Fibroblast of lung (primary cell): ENCODE results near the gene CNR2. TPM values are rescaled to one million over a fixed set of nuclear protein-coding genes. Genes with fewer than 3 reads are reported as not detected.
"Not testable (repeated sequence)": the region's sequence is repeated elsewhere in the genome, so short reads cannot be mapped to it uniquely, and the experiment has no call there.

Experiments used
- DNase-seq, 2 donors: peaks; one replicate each; pipeline versions ENCODE4 v3.0.0 to v3.0.0-alpha.2; 2010; ENCODE audit warnings: low read depth in 2 of 2
- H2AFZ ChIP-seq: 2 replicates; pipeline ENCODE4 v1.5.1; 2012; ENCODE audit warnings: low read length, control low read depth, inconsistent platforms
- H3K27ac ChIP-seq: 2 replicates; pipeline ENCODE4 v1.5.1; 2011; ENCODE audit warnings: low read length, control low read depth; ENCODE audit not compliant: insufficient read depth
- H3K27me3 ChIP-seq: 2 replicates; pipeline ENCODE4 v1.5.1; 2011; ENCODE audit warnings: mild to moderate bottlenecking, low read length; ENCODE audit not compliant: control insufficient read depth, insufficient read depth
- H3K36me3 ChIP-seq: 2 replicates; pipeline ENCODE4 v1.5.1; 2011; ENCODE audit warnings: low read length; ENCODE audit not compliant: control insufficient read depth, insufficient read depth
- H3K4me1 ChIP-seq: 2 replicates; pipeline ENCODE4 v1.5.1; 2011; ENCODE audit warnings: low read length; ENCODE audit not compliant: control insufficient read depth, insufficient read depth; ENCODE audit errors: extremely low read depth
- H3K4me2 ChIP-seq: 2 replicates; pipeline ENCODE4 v1.5.1; 2011; ENCODE audit warnings: low read length, control low read depth; ENCODE audit not compliant: insufficient read depth; ENCODE audit errors: extremely low read depth
- H3K4me3 ChIP-seq, 4 experiments: fragments of 200-600 bp in 1 of 4; sonication (generic) in 1 of 4; replicated peaks in 1 of 4; 2 replicates each; pipeline ENCODE4 v1.5.1; 2011 to 2016; ENCODE audit warnings: low read length in 4 of 4, low read depth in 3 of 4, mild to moderate bottlenecking in 3 of 4, control low read depth in 2 of 4, inconsistent platforms in 1 of 4, mixed read lengths in 1 of 4; ENCODE audit not compliant: insufficient read depth in 1 of 4; ENCODE audit errors: control extremely low read depth in 1 of 4
- H3K79me2 ChIP-seq: 2 replicates; pipeline ENCODE4 v1.5.1; 2012; ENCODE audit warnings: mild to moderate bottlenecking, low read length, inconsistent platforms; ENCODE audit not compliant: control insufficient read depth, insufficient read depth
- H3K9ac ChIP-seq: 2 replicates; pipeline ENCODE4 v1.5.1; 2011; ENCODE audit warnings: mild to moderate bottlenecking, low read length, control low read depth; ENCODE audit not compliant: insufficient read depth
- H3K9me3 ChIP-seq: 2 replicates; pipeline ENCODE4 v1.5.1; 2012; ENCODE audit warnings: low read depth, low read length; ENCODE audit not compliant: control insufficient read depth, insufficient read depth
- H4K20me1 ChIP-seq: 2 replicates; pipeline ENCODE4 v1.5.1; 2011; ENCODE audit warnings: low read length; ENCODE audit not compliant: control insufficient read depth, insufficient read depth; ENCODE audit errors: extremely low read depth
- EZH2 ChIP-seq: IDR thresholded peaks from 2 replicates; pipeline ENCODE4 v1.5.1; 2012; ENCODE audit warnings: low read length, control low read depth, mild to moderate bottlenecking; ENCODE audit errors: missing control alignments
- polyA plus RNA-seq, 2 donors: library from polyadenylated mRNA; depleted of rRNA in 1 of 2; stranded (reverse) in 1 of 2; unstranded in 1 of 2; fragments of >200 nt; gene quantifications; 2 replicates each; pipeline ENCODE4 v1.2.1, GENCODE V29; 2011 to 2012; ENCODE audit warnings: missing spikeins in 1 of 2
- total RNA-seq: library from RNA; depleted of rRNA; stranded (reverse); fragments of >200 nt; gene quantifications from 2 replicates; pipeline ENCODE4 v1.2.1, GENCODE V29; 2014
- TF ChIP-seq, protein P1 (sequence below), 2 donors: IDR thresholded peaks in 1 of 2; conservative IDR thresholded peaks in 1 of 2; 1 replicate in 1 of 2; 2 replicates in 1 of 2; pipeline ENCODE4 v1.5.1; 2011 to 2012; ENCODE audit warnings: low read length in 2 of 2, control low read depth in 1 of 2, inconsistent platforms in 1 of 2, low read depth in 1 of 2, mild to moderate bottlenecking in 1 of 2

Gene CNR2
- total and polyA plus RNA-seq, 2 donors (not counting 1 experiment from before 2014, with no cell fraction given), result not detected

DNA sequence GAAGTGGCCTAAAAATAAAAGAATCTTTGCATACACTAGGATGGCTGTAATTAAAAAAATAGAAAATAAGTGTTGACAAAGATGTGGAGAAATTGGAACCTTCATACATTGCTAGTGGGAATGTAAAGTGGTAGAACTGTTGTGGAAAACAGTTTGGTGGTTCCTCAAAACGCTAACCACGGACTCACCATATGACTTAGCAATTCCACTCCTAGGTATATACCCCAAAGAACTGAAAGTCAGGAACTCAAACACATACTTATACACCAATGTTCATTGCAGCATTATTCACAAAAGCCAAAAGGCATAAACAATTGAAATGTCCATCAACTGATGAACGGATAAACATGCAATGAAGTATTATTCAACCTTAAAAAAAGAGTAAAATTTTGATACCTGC lies 77.1 kb downstream of the CNR2 start:
- H3K4me2 ChIP-seq, result no peak overlapping the region
- H3K9me3 ChIP-seq, result no peaks in the 10 kb centered on the region
- no peak overlapping the region for H3K4me3 ChIP-seq
- H3K79me2 ChIP-seq, result no peaks in the 10 kb centered on the region
- no peaks in the 10 kb centered on the region for H3K4me1 ChIP-seq
- no peaks in the 10 kb centered on the region for H4K20me1 ChIP-seq
- TF ChIP-seq, protein P1, sequence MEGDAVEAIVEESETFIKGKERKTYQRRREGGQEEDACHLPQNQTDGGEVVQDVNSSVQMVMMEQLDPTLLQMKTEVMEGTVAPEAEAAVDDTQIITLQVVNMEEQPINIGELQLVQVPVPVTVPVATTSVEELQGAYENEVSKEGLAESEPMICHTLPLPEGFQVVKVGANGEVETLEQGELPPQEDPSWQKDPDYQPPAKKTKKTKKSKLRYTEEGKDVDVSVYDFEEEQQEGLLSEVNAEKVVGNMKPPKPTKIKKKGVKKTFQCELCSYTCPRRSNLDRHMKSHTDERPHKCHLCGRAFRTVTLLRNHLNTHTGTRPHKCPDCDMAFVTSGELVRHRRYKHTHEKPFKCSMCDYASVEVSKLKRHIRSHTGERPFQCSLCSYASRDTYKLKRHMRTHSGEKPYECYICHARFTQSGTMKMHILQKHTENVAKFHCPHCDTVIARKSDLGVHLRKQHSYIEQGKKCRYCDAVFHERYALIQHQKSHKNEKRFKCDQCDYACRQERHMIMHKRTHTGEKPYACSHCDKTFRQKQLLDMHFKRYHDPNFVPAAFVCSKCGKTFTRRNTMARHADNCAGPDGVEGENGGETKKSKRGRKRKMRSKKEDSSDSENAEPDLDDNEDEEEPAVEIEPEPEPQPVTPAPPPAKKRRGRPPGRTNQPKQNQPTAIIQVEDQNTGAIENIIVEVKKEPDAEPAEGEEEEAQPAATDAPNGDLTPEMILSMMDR (conservative IDR thresholded peaks at IDR 0.05 in 1 of 2, IDR thresholded peaks at IDR 0.05 in 1 of 2; ENCODE audit: low read depth in 1 of 2, low read length in 2 of 2), result no peak
- no peak for TF ChIP-seq EZH2
- no peak overlapping the region for H3K9ac ChIP-seq
- no peaks in the 10 kb centered on the region for H3K36me3 ChIP-seq
- no peak overlapping the region for H2AFZ ChIP-seq
- H3K27ac ChIP-seq, result no peak overlapping the region
- no peak for DNase-seq
- H3K27me3 ChIP-seq, result peaks cover 9% of the 10 kb centered on the region

DNA sequence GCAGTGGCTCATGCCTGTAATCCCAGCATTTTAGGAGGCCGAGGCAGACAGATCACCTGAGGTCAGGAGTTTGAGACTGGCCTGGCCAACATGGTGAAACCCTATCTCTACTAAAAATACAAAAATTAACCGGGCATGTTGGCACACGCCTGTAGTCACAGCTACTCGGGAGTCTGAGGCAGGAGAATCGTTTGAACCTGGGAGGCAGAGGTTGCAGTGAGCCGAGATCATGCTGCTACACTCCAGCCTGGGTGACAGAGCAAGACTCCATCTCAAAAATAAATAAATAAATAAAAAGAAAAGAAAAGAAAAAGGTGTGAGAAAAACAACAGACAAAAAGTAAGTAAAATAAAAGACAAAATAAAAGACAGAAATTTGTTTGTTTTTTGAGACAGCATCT lies 79.0 kb downstream of the CNR2 start:
- DNase-seq, H3K4me2 ChIP-seq, H2AFZ ChIP-seq, H3K27me3 ChIP-seq, H3K27ac ChIP-seq, H3K9ac ChIP-seq, H3K9me3 ChIP-seq, H3K4me3 ChIP-seq, H3K79me2 ChIP-seq, H3K36me3 ChIP-seq, H3K4me1 ChIP-seq, H4K20me1 ChIP-seq: not testable (repeated sequence)

DNA sequence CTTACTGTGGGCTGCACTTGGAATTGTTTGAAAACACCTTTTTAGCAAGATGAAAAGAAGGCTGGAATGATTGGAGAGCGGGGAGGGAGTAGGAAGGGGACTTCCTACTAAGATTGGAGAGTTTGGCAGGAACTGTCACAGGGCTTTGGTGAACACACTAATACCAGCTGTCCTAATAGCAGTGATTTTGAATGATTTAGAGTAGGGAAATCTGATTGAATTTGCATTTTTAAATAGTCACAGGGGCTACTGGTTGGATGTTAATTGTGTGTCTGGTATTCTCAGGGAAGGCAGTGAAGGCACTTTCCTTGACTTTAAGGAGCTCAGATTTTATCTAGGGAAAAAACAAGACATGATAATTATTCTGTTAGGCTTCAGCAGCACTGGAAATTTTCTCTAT lies 85.4 kb downstream of the CNR2 start:
- no peak overlapping the region for H2AFZ ChIP-seq
- TF ChIP-seq EZH2, result no peak
- TF ChIP-seq, protein P1 (conservative IDR thresholded peaks at IDR 0.05 in 1 of 2, IDR thresholded peaks at IDR 0.05 in 1 of 2; ENCODE audit: low read depth in 1 of 2, low read length in 2 of 2), result no peak

DNA sequence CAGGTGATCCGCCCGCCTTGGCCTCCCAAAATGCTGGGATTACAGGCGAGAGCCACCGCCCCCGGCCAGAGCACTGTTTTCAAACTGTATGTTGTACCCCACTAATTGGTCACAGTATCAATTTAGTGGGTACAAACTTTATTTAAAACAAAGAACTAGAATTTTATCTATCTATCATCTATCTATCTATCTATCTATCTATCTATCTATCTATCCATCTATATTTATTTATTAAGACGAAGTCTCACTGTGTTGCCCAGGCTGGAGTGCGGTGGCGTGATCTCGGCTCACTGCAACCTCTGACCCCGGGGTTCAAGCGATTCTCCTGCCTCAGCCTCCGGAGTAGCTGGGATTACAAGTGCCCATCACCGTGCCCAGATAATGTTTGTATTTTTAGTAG lies 86.6 kb downstream of the CNR2 start:
- DNase-seq, H3K27me3 ChIP-seq, H3K4me1 ChIP-seq, H2AFZ ChIP-seq, H3K27ac ChIP-seq, H3K9ac ChIP-seq, H3K4me2 ChIP-seq, H4K20me1 ChIP-seq, H3K36me3 ChIP-seq, H3K4me3 ChIP-seq, H3K9me3 ChIP-seq: not testable (repeated sequence)
- peaks cover 11% of the 10 kb centered on the region for H3K79me2 ChIP-seq

More for the DNA sequence above, 85.4 kb downstream of the CNR2 start:
- Histone ChIP-seq H3K36me3 (no peaks in the 10 kb centered on the region), H3K9ac (no peak overlapping the region), H3K27me3 (no peaks in the 10 kb centered on the region), H3K79me2 (peaks cover 11% of the 10 kb centered on the region), H3K4me1 (peaks cover 4% of the 10 kb centered on the region), H4K20me1 (no peaks in the 10 kb centered on the region), H3K4me3 (no peak overlapping the region), H3K4me2 (no peak overlapping the region), H3K9me3 (no peaks in the 10 kb centered on the region), H3K27ac (no peak overlapping the region)
- DNase-seq, result no peak
